Gastrocnemius medialis (tissue), 4 donors: ENCODE measurements around the gene MFSD6L.

ENCODE experiments used
- POLR2A ChIP-seq, 2 donors: fragments of 450-650 bp; IDR thresholded peaks; one replicate each; pipeline ENCODE4 v1.6.1; 2017; ENCODE audit warnings: antibody characterized with exemption in 2 of 2, mild to moderate bottlenecking in 2 of 2, moderate library complexity in 2 of 2
- TF ChIP-seq, protein P1 (sequence below), 5 experiments: fragments of 450-650 bp in 3 of 5; fragments of 200-600 bp in 2 of 5; sonication (generic) in 2 of 5; IDR thresholded peaks in 4 of 5; conservative IDR thresholded peaks in 1 of 5; 1 replicate in 4 of 5; 2 replicates in 1 of 5; pipeline ENCODE4 v1.5.1; 2016 to 2019; ENCODE audit warnings: antibody characterized with exemption in 5 of 5, mild to moderate bottlenecking in 3 of 5, moderate library complexity in 3 of 5

DNA sequence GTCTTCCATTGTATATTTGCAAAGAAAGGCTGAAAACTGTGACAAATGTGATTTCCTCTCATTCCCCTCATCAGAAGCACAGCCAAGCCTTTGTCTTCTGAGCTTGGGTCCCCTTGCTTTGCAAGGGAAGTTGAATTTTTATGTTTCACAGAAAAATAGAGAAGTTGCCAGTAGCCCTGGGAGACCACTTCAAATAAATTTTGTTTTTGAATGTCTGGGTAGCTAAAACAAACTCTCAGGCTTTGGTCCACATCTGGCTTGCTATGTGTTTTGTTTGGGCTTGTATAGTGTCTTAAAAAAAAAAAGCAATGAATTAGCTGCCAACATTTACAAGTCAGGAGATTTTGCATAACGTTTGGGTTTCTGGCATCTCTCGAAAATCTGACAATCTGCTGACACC, 44.2 kb upstream of the MFSD6L start:
- TF ChIP-seq, protein P1, sequence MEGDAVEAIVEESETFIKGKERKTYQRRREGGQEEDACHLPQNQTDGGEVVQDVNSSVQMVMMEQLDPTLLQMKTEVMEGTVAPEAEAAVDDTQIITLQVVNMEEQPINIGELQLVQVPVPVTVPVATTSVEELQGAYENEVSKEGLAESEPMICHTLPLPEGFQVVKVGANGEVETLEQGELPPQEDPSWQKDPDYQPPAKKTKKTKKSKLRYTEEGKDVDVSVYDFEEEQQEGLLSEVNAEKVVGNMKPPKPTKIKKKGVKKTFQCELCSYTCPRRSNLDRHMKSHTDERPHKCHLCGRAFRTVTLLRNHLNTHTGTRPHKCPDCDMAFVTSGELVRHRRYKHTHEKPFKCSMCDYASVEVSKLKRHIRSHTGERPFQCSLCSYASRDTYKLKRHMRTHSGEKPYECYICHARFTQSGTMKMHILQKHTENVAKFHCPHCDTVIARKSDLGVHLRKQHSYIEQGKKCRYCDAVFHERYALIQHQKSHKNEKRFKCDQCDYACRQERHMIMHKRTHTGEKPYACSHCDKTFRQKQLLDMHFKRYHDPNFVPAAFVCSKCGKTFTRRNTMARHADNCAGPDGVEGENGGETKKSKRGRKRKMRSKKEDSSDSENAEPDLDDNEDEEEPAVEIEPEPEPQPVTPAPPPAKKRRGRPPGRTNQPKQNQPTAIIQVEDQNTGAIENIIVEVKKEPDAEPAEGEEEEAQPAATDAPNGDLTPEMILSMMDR (IDR thresholded peaks at IDR 0.05 in 4 of 5, conservative IDR thresholded peaks at IDR 0.05 in 1 of 5): no peak
- no peak for TF ChIP-seq POLR2A (IDR thresholded peaks at IDR 0.05)
